Prostate gland (tissue), 2 donors: ENCODE measurements around the gene NSMCE1. TPM values are rescaled to one million over a fixed set of nuclear protein-coding genes. Genes with fewer than 3 reads are reported as not detected.
"Not testable (repeated sequence)": the region's sequence is repeated elsewhere in the genome, so short reads cannot be mapped to it uniquely, and the experiment has no call there.

Experiments used
- DNase-seq: peaks from one replicate; pipeline ENCODE4 v3.0.0-alpha.2; 2019; ENCODE audit warnings: low spot score
- H3K27ac ChIP-seq, 2 donors: fragments of 200-600 bp; sonication (generic); 2 replicates each; pipeline ENCODE4 v1.5.1; 2017 to 2019
- H3K27me3 ChIP-seq: fragments of 200-600 bp; sonication (generic); replicated peaks from 2 replicates; pipeline ENCODE4 v1.5.1; 2019; ENCODE audit not compliant: insufficient read depth
- H3K36me3 ChIP-seq, 2 donors: fragments of 200-600 bp; sonication (generic); 1 replicate in 1 of 2; 2 replicates in 1 of 2; pipeline versions ENCODE4 v1.5.1 to v1.8.1; 2017 to 2019
- H3K4me1 ChIP-seq: fragments of 200-600 bp; sonication (generic); replicated peaks from 2 replicates; pipeline ENCODE4 v1.5.1; 2019
- H3K4me3 ChIP-seq, 2 donors: fragments of 200-600 bp; sonication (generic); 2 replicates each; pipeline ENCODE4 v1.5.1; 2017 to 2019
- H3K9me3 ChIP-seq: fragments of 200-600 bp; sonication (generic); 2 replicates; pipeline ENCODE4 v1.5.1; 2017
- POLR2A ChIP-seq: fragments of 450-650 bp; IDR thresholded peaks from one replicate; pipeline ENCODE4 v1.6.1; 2016; ENCODE audit warnings: antibody characterized with exemption, mild to moderate bottlenecking
- POLR2AphosphoS5 ChIP-seq: sonication (generic); formaldehyde crosslinking; IDR thresholded peaks from one replicate; pipeline ENCODE4 v1.6.1; 2017; ENCODE audit warnings: antibody characterized with exemption
- WGBS: methylation state at CpG from one replicate; pipeline ENCODE4 v1.1.5; 2018; 5-methylcytosine and 5-hydroxymethylcytosine counted together
- intact Hi-C: fragments of 100-400 bp; cut with DNase I; formaldehyde crosslinking; loops from one replicate; pipeline ENCODE4 v1.14.2; 2022
- total RNA-seq, 2 donors: library from RNA; depleted of rRNA; stranded (reverse); fragments of >200 nt; gene quantifications; one replicate each; pipeline ENCODE4 v1.1.0, GENCODE V29; 2016
- TF ChIP-seq, protein P1 (sequence below), 4 experiments: fragments of 200-600 bp in 2 of 4; fragments of 450-650 bp in 2 of 4; sonication (generic) in 2 of 4; IDR thresholded peaks; 1 replicate in 3 of 4; 2 replicates in 1 of 4; pipeline ENCODE4 v1.5.1; 2016 to 2019; ENCODE audit warnings: antibody characterized with exemption in 4 of 4, mild to moderate bottlenecking in 2 of 4, moderate library complexity in 2 of 4

NSMCE1 gene
- total RNA-seq, 2 donors from 2014 or later = 55.4 to 71.7 TPM

DNA sequence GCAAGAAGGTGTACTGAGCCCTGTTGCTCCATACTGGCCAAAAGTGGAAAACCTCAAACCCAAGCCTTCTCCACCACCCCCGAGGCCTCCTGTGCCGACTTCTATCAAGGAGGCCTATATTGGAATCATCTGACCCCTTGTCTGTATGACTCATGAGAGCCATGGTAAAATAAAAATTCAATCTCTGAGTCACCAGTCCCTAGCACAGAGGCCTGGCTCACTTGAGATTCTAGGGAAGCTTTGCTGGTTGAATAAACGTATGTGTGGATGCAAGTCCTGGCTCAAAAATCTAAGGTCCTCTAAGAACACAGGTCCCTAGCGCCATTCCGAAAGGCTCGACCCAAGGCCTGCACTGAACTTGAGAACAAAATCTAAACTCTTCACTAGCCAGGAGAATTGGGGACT lies 15.0 kb downstream of the NSMCE1 start:
- DNase-seq = no peak
- H3K27ac ChIP-seq = peak overlapping the region; percentile 4 to 16
- H3K4me1 ChIP-seq = peaks cover 6% of the 10 kb centered on the region
- H3K4me3 ChIP-seq = no peak overlapping the region
- 69% methylated on average over 6 of the region's 6 CpGs for WGBS
- H3K36me3 ChIP-seq = peaks cover 0 to 5% of the 10 kb centered on the region in 2 donors
- TF ChIP-seq POLR2AphosphoS5 = no peak
- no peak for TF ChIP-seq POLR2A
- TF ChIP-seq, protein P1, sequence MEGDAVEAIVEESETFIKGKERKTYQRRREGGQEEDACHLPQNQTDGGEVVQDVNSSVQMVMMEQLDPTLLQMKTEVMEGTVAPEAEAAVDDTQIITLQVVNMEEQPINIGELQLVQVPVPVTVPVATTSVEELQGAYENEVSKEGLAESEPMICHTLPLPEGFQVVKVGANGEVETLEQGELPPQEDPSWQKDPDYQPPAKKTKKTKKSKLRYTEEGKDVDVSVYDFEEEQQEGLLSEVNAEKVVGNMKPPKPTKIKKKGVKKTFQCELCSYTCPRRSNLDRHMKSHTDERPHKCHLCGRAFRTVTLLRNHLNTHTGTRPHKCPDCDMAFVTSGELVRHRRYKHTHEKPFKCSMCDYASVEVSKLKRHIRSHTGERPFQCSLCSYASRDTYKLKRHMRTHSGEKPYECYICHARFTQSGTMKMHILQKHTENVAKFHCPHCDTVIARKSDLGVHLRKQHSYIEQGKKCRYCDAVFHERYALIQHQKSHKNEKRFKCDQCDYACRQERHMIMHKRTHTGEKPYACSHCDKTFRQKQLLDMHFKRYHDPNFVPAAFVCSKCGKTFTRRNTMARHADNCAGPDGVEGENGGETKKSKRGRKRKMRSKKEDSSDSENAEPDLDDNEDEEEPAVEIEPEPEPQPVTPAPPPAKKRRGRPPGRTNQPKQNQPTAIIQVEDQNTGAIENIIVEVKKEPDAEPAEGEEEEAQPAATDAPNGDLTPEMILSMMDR (IDR thresholded peaks at IDR 0.05) = no peak
- intact Hi-C loops = no loop called here
- H3K27me3 ChIP-seq = no peaks in the 10 kb centered on the region
- no peaks in the 10 kb centered on the region for H3K9me3 ChIP-seq

- H3K9me3 ChIP-seq = no peaks in the 10 kb centered on the region
- DNase-seq = no peak
- WGBS = 78% methylated on average over 6 of the region's 6 CpGs
- no peak overlapping the region for H3K27ac ChIP-seq
- no peaks in the 10 kb centered on the region for H3K4me1 ChIP-seq
- TF ChIP-seq, protein P1 (IDR thresholded peaks at IDR 0.05) = no peak
- TF ChIP-seq POLR2A (no peak), POLR2AphosphoS5 (no peak)
- no peak overlapping the region for H3K4me3 ChIP-seq
- H3K36me3 ChIP-seq = peaks cover 0 to 4% of the 10 kb centered on the region in 2 donors
- intact Hi-C loops = no loop called here
- no peaks in the 10 kb centered on the region for H3K27me3 ChIP-seq
These were observed 16.4 kb downstream of the NSMCE1 start for GRCh38 chr16:27252206-27252585.

DNA sequence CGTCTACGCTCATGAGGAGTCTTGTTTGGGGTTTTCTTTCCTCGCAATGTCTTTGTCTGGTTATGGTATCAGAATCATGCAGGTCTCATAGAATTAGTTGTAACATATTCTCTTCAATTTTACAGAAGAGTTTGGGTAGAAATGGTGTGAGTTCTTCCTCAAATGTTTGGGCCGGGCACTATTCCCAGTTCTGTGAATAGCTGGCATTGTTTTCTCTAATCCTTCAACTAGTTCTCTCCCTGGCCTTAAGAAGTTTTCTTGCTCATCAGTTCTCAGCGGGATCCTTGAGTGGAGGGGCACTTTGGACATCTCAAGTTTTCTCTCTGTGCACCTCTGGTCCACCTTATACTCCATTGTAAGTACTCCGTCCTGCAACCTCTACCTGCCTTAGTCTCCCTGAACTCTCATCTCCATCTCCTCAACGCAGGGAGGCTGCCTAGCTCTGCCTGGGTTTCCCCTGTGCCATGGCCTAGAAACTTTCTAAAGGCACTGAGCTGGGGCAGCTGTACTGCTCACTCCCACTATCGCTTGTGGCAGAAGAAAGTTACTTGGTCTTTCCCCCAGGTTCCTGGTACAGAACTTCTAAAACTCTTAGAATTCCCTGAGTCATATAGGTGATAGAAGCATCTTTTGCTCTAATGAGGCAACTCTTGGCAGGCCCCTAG lies 16.9 kb downstream of the NSMCE1 start:
- Histone ChIP-seq H3K27ac (no peak overlapping the region), H3K27me3 (no peaks in the 10 kb centered on the region), H3K4me1 (no peaks in the 10 kb centered on the region), H3K4me3 (no peak overlapping the region), H3K9me3 (no peaks in the 10 kb centered on the region), H3K36me3 (no peaks in the 10 kb centered on the region)
- DNase-seq = no peak
- 87% methylated on average over 8 of the region's 8 CpGs for WGBS
- intact Hi-C loops = no loop called here
- TF ChIP-seq POLR2A (no peak), POLR2AphosphoS5 (no peak)
- TF ChIP-seq, protein P1 (IDR thresholded peaks at IDR 0.05) = no peak

- 98% methylated on average over 4 of the region's 4 CpGs for WGBS
- DNase-seq, H3K9me3 ChIP-seq, H3K4me3 ChIP-seq, H3K4me1 ChIP-seq, H3K36me3 ChIP-seq, H3K27ac ChIP-seq, H3K27me3 ChIP-seq, intact Hi-C loops: not testable (repeated sequence)
These were observed 19.7 kb downstream of the NSMCE1 start for GRCh38 chr16:27248886-27249285.

DNA sequence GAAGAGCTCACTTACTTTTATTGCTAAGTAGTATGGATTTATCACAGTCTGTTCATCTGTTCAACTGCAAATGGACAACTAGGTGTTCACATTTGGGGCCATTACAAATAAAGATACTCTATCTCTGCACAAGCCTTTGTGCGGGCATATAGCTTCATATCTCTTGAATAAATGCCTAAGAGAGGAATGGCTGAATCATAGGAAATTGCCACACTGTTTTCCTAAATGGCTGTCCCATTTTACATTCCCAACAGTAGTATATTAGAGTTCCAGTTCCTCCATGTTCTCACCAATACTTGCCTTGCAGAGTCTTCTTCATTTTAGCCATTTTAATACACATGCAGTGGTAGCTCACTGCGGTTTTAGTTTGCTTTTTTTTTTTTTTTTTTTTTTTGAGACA lies 20.5 kb downstream of the NSMCE1 start:
- Histone ChIP-seq H3K27me3 (no peaks in the 10 kb centered on the region), H3K4me1 (peaks cover 2% of the 10 kb centered on the region), H3K36me3 (no peaks in the 10 kb centered on the region), H3K9me3 (no peaks in the 10 kb centered on the region), H3K27ac (no peak overlapping the region), H3K4me3 (no peak overlapping the region)
- DNase-seq = no peak
- intact Hi-C loops = no loop called here
- WGBS = 90% methylated on average over 2 of the region's 2 CpGs
- TF ChIP-seq POLR2AphosphoS5 = no peak
- TF ChIP-seq, protein P1 (IDR thresholded peaks at IDR 0.05) = no peak
- no peak for TF ChIP-seq POLR2A

GRCh38 chr16:27247076-27247475 lies 21.5 kb downstream of the NSMCE1 start:
- H3K9me3 ChIP-seq, H3K27me3 ChIP-seq, H3K36me3 ChIP-seq, intact Hi-C loops, H3K4me1 ChIP-seq, DNase-seq, H3K27ac ChIP-seq, H3K4me3 ChIP-seq: not testable (repeated sequence)
- WGBS = 76% methylated on average over 1 of the region's 1 CpG
